Testis (tissue), 3 donors: ENCODE measurements around the gene FGF12. TPM values are rescaled to one million over a fixed set of nuclear protein-coding genes. Genes with fewer than 3 reads are reported as not detected.

Experiments
- DNase-seq: peaks from one replicate; pipeline ENCODE4 v3.0.0-alpha.2; 2019
- H3K27ac ChIP-seq, 2 donors: fragments of 200-600 bp; sonication (generic); one replicate each; pipeline ENCODE4 v1.5.1; 2019
- H3K27me3 ChIP-seq: fragments of 200-600 bp; sonication (generic); one replicate; pipeline ENCODE4 v1.5.1; 2019
- H3K36me3 ChIP-seq: fragments of 200-600 bp; sonication (generic); one replicate; pipeline ENCODE4 v1.5.1; 2017; ENCODE audit warnings: low read depth; ENCODE audit errors: missing control alignments
- H3K4me1 ChIP-seq: fragments of 200-600 bp; sonication (generic); one replicate; pipeline ENCODE4 v1.5.1; 2019
- H3K4me3 ChIP-seq, 2 donors: fragments of 200-600 bp; sonication (generic); one replicate each; pipeline ENCODE4 v1.5.1; 2017 to 2019
- H3K9me3 ChIP-seq: fragments of 200-600 bp; sonication (generic); one replicate; pipeline ENCODE4 v1.5.1; 2017
- POLR2A ChIP-seq: fragments of 450-650 bp; IDR thresholded peaks from one replicate; pipeline ENCODE4 v1.6.1; 2017; ENCODE audit warnings: antibody characterized with exemption, mild to moderate bottlenecking, moderate library complexity
- WGBS, 2 donors: methylation state at CpG; one replicate each; pipeline ENCODE4 v1.1.5; 2018; 5-methylcytosine and 5-hydroxymethylcytosine counted together
- intact Hi-C: fragments of 100-400 bp; cut with DNase I; formaldehyde crosslinking; loops from one replicate; pipeline ENCODE4 v1.15.1; 2023; ENCODE audit warnings: low total_unique reads
- polyA plus RNA-seq: library from polyadenylated mRNA; stranded (reverse); fragments of 350-450 nt; fragmentation: Illumina TruSeq; extraction: RNeasy Lipid Tissue Mini Kit (QIAGEN cat#74804); gene quantifications from one replicate; pipeline ENCODE4 v1.2.3, GENCODE V29; 2014; ENCODE audit warnings: low read depth, low replicate concordance; ENCODE audit not compliant: insufficient read depth
- total RNA-seq, 2 donors: library from RNA; depleted of rRNA; stranded (reverse); fragments of >200 nt; gene quantifications; one replicate each; pipeline ENCODE4 v1.2.3, GENCODE V29; 2016
- TF ChIP-seq, protein P1 (sequence below), 3 experiments: fragments of 450-650 bp in 2 of 3; fragments of 200-600 bp in 1 of 3; sonication (generic) in 1 of 3; IDR thresholded peaks; one replicate each; pipeline ENCODE4 v1.5.1; 2016 to 2019; ENCODE audit warnings: antibody characterized with exemption in 3 of 3, mild to moderate bottlenecking in 2 of 3, moderate library complexity in 1 of 3

Gene FGF12
- total and polyA plus RNA-seq, 3 donors from 2014 or later = 2.3 to 3.3 (median 3.0) TPM

DNA sequence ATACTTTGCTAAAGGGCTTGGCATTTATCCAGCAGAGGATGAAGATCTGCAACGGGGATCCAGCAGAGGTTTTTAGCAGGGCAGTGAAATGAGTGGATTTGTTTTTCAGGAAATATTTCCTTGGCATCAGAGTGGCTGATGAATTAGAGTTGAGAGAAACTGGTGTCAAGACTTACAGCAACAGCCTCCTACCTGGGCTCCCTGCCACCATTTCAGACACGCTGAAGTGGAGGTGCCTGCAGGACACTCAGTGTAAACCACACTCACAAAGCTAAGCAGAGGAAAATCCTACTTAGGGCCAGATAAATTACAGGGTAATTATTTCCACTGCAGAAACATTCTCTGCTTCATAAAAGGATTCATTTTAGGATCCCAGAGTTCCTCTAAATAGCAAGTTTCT lies 519.7 kb downstream of the FGF12 start:
- WGBS, 2 donors = 41 to 44% methylated on average over 2 of the region's 2 CpGs
- intact Hi-C loops = no loop called here
- H3K27me3 ChIP-seq = no peaks in the 10 kb centered on the region
- H3K27ac ChIP-seq = no peak overlapping the region
- DNase-seq = no peak
- H3K36me3 ChIP-seq = no peaks in the 10 kb centered on the region
- no peaks in the 10 kb centered on the region for H3K9me3 ChIP-seq
- no peak overlapping the region for H3K4me3 ChIP-seq
- no peaks in the 10 kb centered on the region for H3K4me1 ChIP-seq
- TF ChIP-seq POLR2A = no peak

DNA sequence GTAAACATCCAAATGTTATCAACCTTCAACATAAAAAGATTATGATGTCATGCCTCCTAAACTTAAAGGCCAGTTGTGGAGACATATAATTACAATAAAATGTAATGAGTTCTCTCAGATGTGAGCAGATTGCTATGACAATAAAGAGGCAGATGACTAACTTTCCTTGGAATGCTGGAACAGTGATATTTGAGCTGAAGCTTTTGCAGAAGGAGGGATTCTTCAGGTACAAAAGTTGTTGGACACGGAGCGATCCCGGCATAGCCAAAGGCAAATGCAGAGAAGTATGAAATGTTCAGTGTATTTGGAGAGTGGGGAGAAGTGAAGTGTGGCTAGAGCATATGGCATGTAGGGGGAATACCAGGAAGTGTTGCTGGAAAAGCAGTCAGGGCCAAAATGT lies 520.1 kb downstream of the FGF12 start:
- 88 to 92% methylated on average over 3 of the region's 3 CpGs for WGBS, 2 donors
- Histone ChIP-seq H3K36me3 (no peaks in the 10 kb centered on the region), H3K9me3 (no peaks in the 10 kb centered on the region), H3K27me3 (no peaks in the 10 kb centered on the region), H3K4me1 (no peaks in the 10 kb centered on the region), H3K27ac (no peak overlapping the region), H3K4me3 (no peak overlapping the region)
- TF ChIP-seq, protein P1, sequence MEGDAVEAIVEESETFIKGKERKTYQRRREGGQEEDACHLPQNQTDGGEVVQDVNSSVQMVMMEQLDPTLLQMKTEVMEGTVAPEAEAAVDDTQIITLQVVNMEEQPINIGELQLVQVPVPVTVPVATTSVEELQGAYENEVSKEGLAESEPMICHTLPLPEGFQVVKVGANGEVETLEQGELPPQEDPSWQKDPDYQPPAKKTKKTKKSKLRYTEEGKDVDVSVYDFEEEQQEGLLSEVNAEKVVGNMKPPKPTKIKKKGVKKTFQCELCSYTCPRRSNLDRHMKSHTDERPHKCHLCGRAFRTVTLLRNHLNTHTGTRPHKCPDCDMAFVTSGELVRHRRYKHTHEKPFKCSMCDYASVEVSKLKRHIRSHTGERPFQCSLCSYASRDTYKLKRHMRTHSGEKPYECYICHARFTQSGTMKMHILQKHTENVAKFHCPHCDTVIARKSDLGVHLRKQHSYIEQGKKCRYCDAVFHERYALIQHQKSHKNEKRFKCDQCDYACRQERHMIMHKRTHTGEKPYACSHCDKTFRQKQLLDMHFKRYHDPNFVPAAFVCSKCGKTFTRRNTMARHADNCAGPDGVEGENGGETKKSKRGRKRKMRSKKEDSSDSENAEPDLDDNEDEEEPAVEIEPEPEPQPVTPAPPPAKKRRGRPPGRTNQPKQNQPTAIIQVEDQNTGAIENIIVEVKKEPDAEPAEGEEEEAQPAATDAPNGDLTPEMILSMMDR (IDR thresholded peaks at IDR 0.05) = no peak
- no peak for TF ChIP-seq POLR2A
- DNase-seq = no peak
- intact Hi-C loops = no loop called here

DNA sequence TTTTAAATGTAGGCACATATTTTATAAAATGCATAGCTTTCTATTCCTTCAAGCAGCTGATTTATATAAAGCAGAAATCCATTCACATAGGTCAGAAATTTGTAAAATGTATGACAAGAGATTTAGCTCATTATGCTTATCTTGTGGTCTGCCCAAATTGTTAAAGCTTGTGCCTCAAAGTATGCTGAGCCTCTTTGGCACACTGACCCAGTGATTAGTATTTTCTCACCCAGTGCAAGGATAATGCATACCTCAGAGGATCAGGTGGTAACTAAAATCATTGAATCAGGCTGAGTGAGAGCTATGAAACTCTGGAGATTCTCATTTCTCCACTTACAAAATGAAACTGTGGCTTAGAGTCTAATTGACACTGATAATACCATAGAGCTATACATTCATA lies 533.3 kb downstream of the FGF12 start:
- Histone ChIP-seq H3K27ac (no peak overlapping the region), H3K36me3 (no peaks in the 10 kb centered on the region), H3K4me1 (no peaks in the 10 kb centered on the region), H3K27me3 (no peaks in the 10 kb centered on the region), H3K9me3 (no peaks in the 10 kb centered on the region), H3K4me3 (no peak overlapping the region)
- no peak for DNase-seq
- intact Hi-C loops = no loop called here
- TF ChIP-seq, protein P1 (IDR thresholded peaks at IDR 0.05) = no peak
- no peak for TF ChIP-seq POLR2A

DNA sequence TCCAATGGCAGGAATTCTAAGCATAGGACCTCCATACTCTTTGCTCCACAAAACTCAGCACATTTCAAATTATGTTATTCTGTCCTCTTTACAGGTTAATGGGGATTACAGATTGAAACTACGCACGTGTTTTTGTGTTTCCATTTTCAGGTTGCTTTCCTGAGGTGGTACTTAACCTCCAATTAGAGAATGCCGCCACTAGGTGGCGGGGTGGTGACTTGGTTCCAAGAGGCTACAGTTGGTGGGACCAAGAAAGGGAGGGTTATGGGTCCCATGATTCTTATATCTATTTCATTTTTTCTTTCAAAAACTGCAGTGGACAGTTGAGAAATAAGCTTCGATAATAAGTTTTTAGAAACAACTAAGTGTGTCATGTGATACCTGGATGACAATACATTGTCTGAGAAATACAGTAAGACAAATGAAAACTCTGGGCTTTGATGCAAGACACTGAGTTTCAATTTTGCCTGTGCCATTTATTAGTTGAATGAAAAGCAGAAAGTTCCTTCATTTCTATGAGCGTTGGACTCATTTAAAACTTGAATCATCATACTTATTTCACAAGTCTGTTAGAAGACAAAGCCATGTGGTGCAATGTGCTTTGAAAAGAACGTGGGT lies 539.0 kb downstream of the FGF12 start:
- WGBS, 2 donors = 38 to 41% methylated on average over 7 of the region's 7 CpGs
- intact Hi-C loops = no loop called here
- Histone ChIP-seq H3K27ac (no peak overlapping the region), H3K4me1 (no peaks in the 10 kb centered on the region), H3K4me3 (no peak overlapping the region), H3K36me3 (no peaks in the 10 kb centered on the region), H3K9me3 (no peaks in the 10 kb centered on the region), H3K27me3 (no peaks in the 10 kb centered on the region)
- DNase-seq = peak; percentile 82
- no peak for TF ChIP-seq POLR2A
- TF ChIP-seq, protein P1 (IDR thresholded peaks at IDR 0.05) = peak; percentile 35 to 59 (median 48)

DNA sequence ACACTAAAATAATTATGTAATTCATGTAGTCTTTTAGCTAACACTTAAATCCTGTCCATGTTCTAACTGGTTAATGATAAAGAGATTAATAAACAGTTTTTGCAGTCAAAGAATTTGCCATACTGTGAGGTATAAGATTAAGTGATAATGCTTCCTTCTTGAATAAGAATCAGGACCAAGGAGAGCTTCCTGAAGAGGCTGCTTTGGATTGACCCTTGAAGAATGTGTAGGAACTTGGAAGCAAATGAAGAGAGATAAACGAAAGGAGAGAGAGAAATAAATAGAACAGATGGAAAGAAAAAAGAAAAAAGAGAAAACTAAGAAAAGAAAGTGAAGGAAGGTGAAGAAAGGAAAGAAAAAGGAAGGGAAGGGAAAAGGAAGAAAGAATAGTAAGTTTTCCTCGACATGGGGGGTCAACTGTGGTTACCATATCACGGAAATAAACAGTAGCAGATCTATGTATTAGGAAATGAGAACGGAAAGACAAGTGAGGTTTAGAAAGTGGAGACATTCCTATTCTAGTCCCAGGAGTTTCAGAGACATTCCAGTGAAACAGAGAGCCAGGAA lies 539.8 kb downstream of the FGF12 start:
- Histone ChIP-seq H3K9me3 (no peaks in the 10 kb centered on the region), H3K27ac (no peak overlapping the region), H3K27me3 (no peaks in the 10 kb centered on the region), H3K36me3 (no peaks in the 10 kb centered on the region), H3K4me3 (no peak overlapping the region), H3K4me1 (no peaks in the 10 kb centered on the region)
- TF ChIP-seq, protein P1 (IDR thresholded peaks at IDR 0.05) = no peak
- TF ChIP-seq POLR2A = no peak
- WGBS, 2 donors = 49 to 56% methylated on average over 4 of the region's 4 CpGs
- DNase-seq = no peak
- intact Hi-C loops = no loop called here
